C1 segment of cervical spinal cord (tissue), 14 donors: ENCODE measurements around the gene C1QTNF5.

Experiments used
- DNase-seq, 14 donors: peaks; one replicate each; lab custom pipeline; 2025; lab: John Stamatoyannopoulos, UW

Gene C1QTNF5

DNA sequence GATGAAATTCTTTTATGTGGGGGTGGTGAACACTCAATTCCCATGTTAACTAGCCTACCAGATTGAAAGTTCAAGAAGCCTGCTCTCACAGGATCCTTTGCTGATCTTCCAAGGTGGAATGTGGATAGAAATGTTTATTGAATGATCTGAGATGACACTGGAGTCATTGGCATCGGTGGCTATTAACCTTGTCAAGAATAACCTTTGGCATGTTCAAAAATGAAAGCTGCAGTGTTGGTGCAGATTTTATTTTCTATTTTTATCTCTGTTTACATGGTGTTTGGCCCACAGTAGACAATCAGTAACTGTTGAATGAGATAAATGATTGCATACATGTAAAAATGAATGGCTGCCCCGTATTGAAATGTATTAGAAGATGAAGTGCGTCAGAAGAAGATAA lies 42.7 kb downstream of the C1QTNF5 start:
- no peak for DNase-seq

DNA sequence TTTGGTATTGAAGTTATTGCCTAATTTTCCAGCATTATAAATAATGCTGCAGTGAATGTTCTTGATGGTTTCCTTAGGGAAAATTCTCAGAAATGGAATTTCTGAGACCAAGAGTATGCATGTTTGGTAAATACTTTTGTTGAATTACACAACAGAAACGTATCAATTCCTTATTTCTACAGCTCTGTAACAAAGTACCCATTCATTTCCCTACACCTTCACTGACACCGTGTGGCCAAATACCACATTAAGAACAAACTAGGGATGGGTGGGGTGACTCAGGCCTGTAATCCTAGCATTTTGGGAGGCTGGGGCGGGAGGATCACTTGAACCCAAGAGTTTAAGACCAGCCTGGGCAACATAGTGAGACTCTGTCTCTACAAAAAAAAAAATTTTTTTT lies 45.5 kb downstream of the C1QTNF5 start:
- no peak for DNase-seq

DNA sequence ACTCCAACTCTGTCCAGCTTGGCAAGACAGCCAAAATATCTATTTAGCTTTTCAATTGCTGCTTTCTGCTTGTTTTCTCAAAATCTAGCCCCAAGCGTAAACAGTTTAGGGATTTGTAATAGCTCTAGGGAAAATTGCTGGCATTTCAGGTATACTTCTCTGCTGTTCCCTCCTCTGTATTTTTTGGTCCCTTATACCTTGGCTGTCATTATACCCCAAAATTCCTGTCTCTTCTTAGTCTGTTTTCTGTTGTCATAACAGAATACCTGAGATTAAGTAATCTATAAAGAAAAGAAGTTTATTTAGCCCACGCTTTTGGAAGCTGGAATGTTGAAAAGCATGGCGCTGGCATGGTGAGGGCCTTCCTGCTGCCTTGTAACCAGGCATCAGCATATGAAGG lies 47.2 kb downstream of the C1QTNF5 start:
- DNase-seq = no peak

DNA sequence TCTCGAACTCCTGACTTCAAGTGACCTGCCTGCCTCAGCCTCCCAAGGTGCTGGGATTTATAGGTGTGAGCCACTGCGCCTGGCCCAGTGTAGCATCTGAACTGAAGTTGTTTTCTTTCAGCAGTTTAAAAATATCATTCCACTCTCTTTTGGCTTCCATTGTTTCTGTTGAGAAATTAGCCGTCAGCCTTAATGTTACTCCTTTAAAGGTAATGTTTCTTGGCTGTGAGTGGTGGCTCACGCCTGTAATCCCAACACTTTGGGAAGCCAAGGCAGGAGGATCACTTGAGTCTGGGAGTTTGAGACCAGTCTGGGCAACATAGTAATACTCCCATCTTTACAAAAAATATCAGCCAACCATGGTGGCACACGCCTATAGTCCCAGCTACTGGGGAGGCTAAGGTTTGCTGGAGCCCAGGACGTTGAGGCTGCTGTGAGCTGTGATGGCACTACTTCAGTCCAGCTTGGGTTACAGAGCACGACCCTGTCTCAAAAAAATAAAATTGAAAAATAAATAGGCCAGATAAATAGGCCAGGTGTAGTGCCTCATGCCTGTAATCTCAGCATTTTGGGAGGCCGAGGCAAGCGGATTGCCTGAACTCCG lies 49.7 kb downstream of the C1QTNF5 start:
- DNase-seq = no peak
